AG04450 (cell line): ENCODE results near the gene DNAJA4. TPM values are rescaled to one million over a fixed set of nuclear protein-coding genes. Genes with fewer than 3 reads are reported as not detected.
A peak's percentile ranks its signal among the peaks of the same experiment; 100 is the strongest.

Experiments used
- CTCF ChIA-PET: fragments of 300-600, 350-600 bp; formaldehyde crosslinking; extraction: SDS; loops from one replicate; lab custom pipeline; 2022; ENCODE audit warnings: antibody characterized with exemption, inconsistent platforms; lab: Charles Lee
- POLR2A ChIA-PET: fragments of 350-600 bp; formaldehyde crosslinking; extraction: SDS; loops from one replicate; lab custom pipeline; 2021; ENCODE audit warnings: antibody characterized with exemption, inconsistent platforms; lab: Yijun Ruan, JAX
- DNase-seq: peaks from one replicate; pipeline ENCODE4 v3.0.0-alpha.2; 2011; ENCODE audit warnings: low read depth, low spot score
- H3K27ac ChIP-seq: one replicate; pipeline ENCODE4 v1.5.1; 2012; ENCODE audit warnings: low read depth, low read length, control low read depth
- H3K27me3 ChIP-seq: one replicate; pipeline ENCODE4 v1.6.0; 2012; ENCODE audit warnings: low read length; ENCODE audit not compliant: control insufficient read depth, insufficient read depth
- H3K4me3 ChIP-seq: 2 replicates; pipeline ENCODE4 v1.5.1; 2011; ENCODE audit warnings: mild to moderate bottlenecking, low read depth, low read length, control low read depth
- H3K9me3 ChIP-seq: 2 replicates; pipeline ENCODE4 v1.5.1; 2012; ENCODE audit warnings: low read length; ENCODE audit not compliant: control insufficient read depth, insufficient read depth
- CTCF ChIP-seq: IDR thresholded peaks from 2 replicates; pipeline ENCODE4 v1.5.1; 2011; ENCODE audit warnings: low read depth, low read length, control low read depth, inconsistent platforms
- polyA plus RNA-seq: library from polyadenylated mRNA; depleted of rRNA; stranded (reverse); fragments of >200 nt; gene quantifications from 2 replicates; pipeline ENCODE4 v1.2.3, GENCODE V29; 2011

DNAJA4 gene
- polyA plus RNA-seq, 1 experiment, result 2.5 TPM

GRCh38 chr15:78237146-78237545 lies 27.2 kb upstream of the DNAJA4 start:
- CTCF ChIA-PET, result interaction anchor here (1.0 kb wide), 1 partner anchor 124 kb away, joined by 9 read pairs; no protein-coding TSS in a partner anchor
- Histone ChIP-seq H3K27ac (no peak overlapping the region), H3K27me3 (peaks cover 35% of the 10 kb centered on the region), H3K9me3 (no peaks in the 10 kb centered on the region), H3K4me3 (no peak overlapping the region)
- no peak for DNase-seq
- POLR2A ChIA-PET, result no interaction called here
- TF ChIP-seq CTCF, result no peak

GRCh38 chr15:78239811-78240210 lies 24.6 kb upstream of the DNAJA4 start:
- DNase-seq, result no peak
- no peak overlapping the region for H3K4me3 ChIP-seq
- peaks cover 30% of the 10 kb centered on the region for H3K27me3 ChIP-seq
- no peaks in the 10 kb centered on the region for H3K9me3 ChIP-seq
- POLR2A ChIA-PET, result no interaction called here
- TF ChIP-seq CTCF, result no peak
- H3K27ac ChIP-seq, result no peak overlapping the region
- CTCF ChIA-PET, result interaction anchor here (0.6 to 7.5 kb wide), 33 partner anchors 9 to 294 kb away, joined by 3 to 157 read pairs (median 7); partner anchors contain the start of genes CIB2 and SKIC8

- Histone ChIP-seq H3K9me3 (no peaks in the 10 kb centered on the region), H3K4me3 (no peak overlapping the region), H3K27ac (no peak overlapping the region), H3K27me3 (peaks cover 21% of the 10 kb centered on the region)
- CTCF ChIA-PET, result interaction anchor here (0.6 to 7.5 kb wide), 42 partner anchors 9 to 301 kb away, joined by 3 to 157 read pairs (median 5); partner anchors contain the start of genes CIB2 and SKIC8
- DNase-seq, result peak; percentile 33
- peak; percentile 89 for TF ChIP-seq CTCF
- POLR2A ChIA-PET, result interaction anchor here (0.7 kb wide), 1 partner anchor 276 kb away, joined by 4 read pairs; no protein-coding TSS in a partner anchor
Observed at GRCh38 chr15:78241017-78241416, 23.3 kb upstream of the DNAJA4 start.

- ChIA-PET POLR2A (interaction anchor here (0.6 kb wide), 1 partner anchor 237 kb away, joined by 6 read pairs; no protein-coding TSS in a partner anchor), CTCF (interaction anchor here (0.8 to 7.5 kb wide), 11 partner anchors 19 to 283 kb away, joined by 3 to 157 read pairs (median 25); partner anchors contain the start of gene CIB2)
- Histone ChIP-seq H3K9me3 (no peaks in the 10 kb centered on the region), H3K27ac (no peak overlapping the region), H3K4me3 (no peak overlapping the region), H3K27me3 (peaks cover 12% of the 10 kb centered on the region)
- DNase-seq, result no peak
- TF ChIP-seq CTCF, result peak; percentile 52
Observed at GRCh38 chr15:78242128-78242527, 22.2 kb upstream of the DNAJA4 start.

GRCh38 chr15:78243058-78243457 lies 21.3 kb upstream of the DNAJA4 start:
- no peak for TF ChIP-seq CTCF
- no peak for DNase-seq
- POLR2A ChIA-PET, result no interaction called here
- CTCF ChIA-PET, result interaction anchor here (0.8 to 7.5 kb wide), 8 partner anchors 18 to 284 kb away, joined by 3 to 157 read pairs (median 16); no protein-coding TSS in a partner anchor
- Histone ChIP-seq H3K27ac (no peak overlapping the region), H3K27me3 (peaks cover 10% of the 10 kb centered on the region), H3K9me3 (no peaks in the 10 kb centered on the region), H3K4me3 (no peak overlapping the region)
